Panc1 (cell line): ENCODE data around the gene ZC3H18. TPM values are rescaled to one million over a fixed set of nuclear protein-coding genes. Genes with fewer than 3 reads are reported as not detected.

Experiments
- ATAC-seq: fragments of 200-7000 bp; cut with Tn5 transposase; 2 replicates; pipeline ENCODE4 v1.9.1; 2020; ENCODE audit warnings: mild to moderate bottlenecking, moderate library complexity
- BruUV-seq: library from RNA; stranded (reverse); fragments of 400-500 nt; replicated peaks from 2 replicates; lab custom pipeline; 2021; lab: Mats Ljungman, UMichigan
- CTCF ChIA-PET: fragments of 300-600 bp; sonication (Branson Sonifier 250); formaldehyde crosslinking; loops from one replicate; lab custom pipeline; 2022; ENCODE audit warnings: antibody characterized with exemption; lab: Charles Lee
- POLR2A ChIA-PET: fragments of 300-600 bp; sonication (Branson Sonifier 250); formaldehyde crosslinking; loops from one replicate; lab custom pipeline; 2022; ENCODE audit warnings: antibody characterized with exemption; lab: Charles Lee
- DNase-seq: peaks from one replicate; pipeline ENCODE4 v3.0.0-alpha.2; 2010; ENCODE audit warnings: low read depth, low spot score
- H3K27ac ChIP-seq: 2 replicates; pipeline ENCODE4 v1.5.1; 2011; ENCODE audit warnings: mild to moderate bottlenecking, low read length, inconsistent platforms
- H3K27me3 ChIP-seq: fragments of 200-500 bp; sonication (Bioruptor generic); 2 replicates; pipeline ENCODE4 v1.6.0; 2014; ENCODE audit warnings: low read length, inconsistent platforms; ENCODE audit not compliant: control insufficient read depth, insufficient read depth
- H3K36me3 ChIP-seq: fragments of 200-500 bp; sonication (Bioruptor generic); 2 replicates; pipeline ENCODE4 v1.5.1; 2014; ENCODE audit warnings: inconsistent platforms, mild to moderate bottlenecking, low read length, moderate library complexity; ENCODE audit not compliant: control insufficient read depth, insufficient read depth
- H3K4me1 ChIP-seq: 2 replicates; pipeline ENCODE4 v1.5.1; 2011; ENCODE audit warnings: inconsistent platforms, mild to moderate bottlenecking, low read length, moderate library complexity; ENCODE audit not compliant: control insufficient read depth, insufficient read depth
- H3K4me3 ChIP-seq, 2 experiments: 2 replicates each; pipeline ENCODE4 v1.5.1; 2011 to 2012; ENCODE audit warnings: low read depth in 2 of 2, low read length in 2 of 2, mild to moderate bottlenecking in 2 of 2, inconsistent platforms in 1 of 2, moderate library complexity in 1 of 2
- H3K9me3 ChIP-seq: fragments of 200-500 bp; sonication (Bioruptor generic); 2 replicates; pipeline ENCODE4 v1.5.1; 2014; ENCODE audit warnings: low read depth, mild to moderate bottlenecking, inconsistent platforms, low read length, moderate library complexity; ENCODE audit not compliant: control insufficient read depth, insufficient read depth
- POLR2AphosphoS5 ChIP-seq: IDR thresholded peaks from 2 replicates; pipeline ENCODE4 v1.6.1; 2012; ENCODE audit warnings: mild to moderate bottlenecking, low read depth, low read length, moderate library complexity
- SIN3A ChIP-seq: IDR thresholded peaks from 2 replicates; pipeline ENCODE4 v1.6.1; 2012; ENCODE audit warnings: low read depth, mild to moderate bottlenecking, low read length, moderate library complexity, borderline replicate concordance; ENCODE audit not compliant: insufficient read depth
- TCF7L2 ChIP-seq: IDR thresholded peaks from 2 replicates; pipeline ENCODE4 v1.6.1; 2011; ENCODE audit warnings: mild to moderate bottlenecking, low read depth, low read length, inconsistent platforms
- in situ Hi-C: cut with HindIII; loops from 2 replicates; pipeline ENCODE4 v1.10.0; 2016; ENCODE audit warnings: low sequenced_read_pairs, low pct_unique_long_range_greater_than_20kb
- intact Hi-C: fragments of 100-400 bp; cut with micrococcal nuclease; formaldehyde crosslinking; loops from one replicate; pipeline ENCODE4 v1.10.0; 2022; ENCODE audit not compliant: unreplicated experiment
- total RNA-seq: library from RNA; stranded (reverse); gene quantifications from one replicate; pipeline ENCODE4 v1.2.1, GENCODE V29; 2021; ENCODE audit not compliant: unreplicated experiment
- TF ChIP-seq, protein P1 (sequence below): fragments of 450-650 bp; IDR thresholded peaks from 2 replicates; pipeline ENCODE4 v1.5.1; 2017; ENCODE audit warnings: mild to moderate bottlenecking
- TF ChIP-seq, protein P2 (sequence below), 2 experiments: IDR thresholded peaks; 2 replicates each; pipeline ENCODE4 v1.6.1; 2011 to 2012; ENCODE audit warnings: low read depth in 2 of 2, control low read depth in 1 of 2, low read length in 1 of 2, mild to moderate bottlenecking in 1 of 2, moderate library complexity in 1 of 2; ENCODE audit not compliant: insufficient read depth in 1 of 2

Gene ZC3H18
- total RNA-seq, 1 experiment from 2014 or later, result 45.9 TPM

DNA sequence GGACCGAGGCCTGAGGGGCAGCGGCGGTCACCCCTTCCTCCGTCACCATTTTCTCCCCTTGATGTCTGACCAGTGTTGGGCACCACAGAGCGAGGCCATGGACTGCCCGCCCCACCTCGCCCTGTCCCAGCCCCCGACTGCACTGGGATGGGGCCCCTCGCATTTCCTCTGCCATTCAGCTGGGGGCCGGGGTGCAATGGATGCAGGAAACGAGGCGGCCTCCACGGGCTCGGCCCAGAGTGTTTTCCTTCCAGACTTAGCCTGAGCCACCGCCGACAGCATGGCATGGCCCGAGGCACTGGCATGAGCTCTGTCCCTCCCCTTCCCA, 44.6 kb upstream of the ZC3H18 start:
- Histone ChIP-seq H3K36me3 (no peaks in the 10 kb centered on the region), H3K4me3 (no peak overlapping the region), H3K27ac (no peak overlapping the region), H3K9me3 (no peaks in the 10 kb centered on the region), H3K4me1 (no peaks in the 10 kb centered on the region), H3K27me3 (no peaks in the 10 kb centered on the region)
- no TSS peak for BruUV-seq
- CTCF ChIA-PET, result no interaction called here
- POLR2A ChIA-PET, result no interaction called here
- no peak for TF ChIP-seq POLR2AphosphoS5
- TF ChIP-seq, protein P1, sequence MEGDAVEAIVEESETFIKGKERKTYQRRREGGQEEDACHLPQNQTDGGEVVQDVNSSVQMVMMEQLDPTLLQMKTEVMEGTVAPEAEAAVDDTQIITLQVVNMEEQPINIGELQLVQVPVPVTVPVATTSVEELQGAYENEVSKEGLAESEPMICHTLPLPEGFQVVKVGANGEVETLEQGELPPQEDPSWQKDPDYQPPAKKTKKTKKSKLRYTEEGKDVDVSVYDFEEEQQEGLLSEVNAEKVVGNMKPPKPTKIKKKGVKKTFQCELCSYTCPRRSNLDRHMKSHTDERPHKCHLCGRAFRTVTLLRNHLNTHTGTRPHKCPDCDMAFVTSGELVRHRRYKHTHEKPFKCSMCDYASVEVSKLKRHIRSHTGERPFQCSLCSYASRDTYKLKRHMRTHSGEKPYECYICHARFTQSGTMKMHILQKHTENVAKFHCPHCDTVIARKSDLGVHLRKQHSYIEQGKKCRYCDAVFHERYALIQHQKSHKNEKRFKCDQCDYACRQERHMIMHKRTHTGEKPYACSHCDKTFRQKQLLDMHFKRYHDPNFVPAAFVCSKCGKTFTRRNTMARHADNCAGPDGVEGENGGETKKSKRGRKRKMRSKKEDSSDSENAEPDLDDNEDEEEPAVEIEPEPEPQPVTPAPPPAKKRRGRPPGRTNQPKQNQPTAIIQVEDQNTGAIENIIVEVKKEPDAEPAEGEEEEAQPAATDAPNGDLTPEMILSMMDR, result no peak
- TF ChIP-seq, protein P2, sequence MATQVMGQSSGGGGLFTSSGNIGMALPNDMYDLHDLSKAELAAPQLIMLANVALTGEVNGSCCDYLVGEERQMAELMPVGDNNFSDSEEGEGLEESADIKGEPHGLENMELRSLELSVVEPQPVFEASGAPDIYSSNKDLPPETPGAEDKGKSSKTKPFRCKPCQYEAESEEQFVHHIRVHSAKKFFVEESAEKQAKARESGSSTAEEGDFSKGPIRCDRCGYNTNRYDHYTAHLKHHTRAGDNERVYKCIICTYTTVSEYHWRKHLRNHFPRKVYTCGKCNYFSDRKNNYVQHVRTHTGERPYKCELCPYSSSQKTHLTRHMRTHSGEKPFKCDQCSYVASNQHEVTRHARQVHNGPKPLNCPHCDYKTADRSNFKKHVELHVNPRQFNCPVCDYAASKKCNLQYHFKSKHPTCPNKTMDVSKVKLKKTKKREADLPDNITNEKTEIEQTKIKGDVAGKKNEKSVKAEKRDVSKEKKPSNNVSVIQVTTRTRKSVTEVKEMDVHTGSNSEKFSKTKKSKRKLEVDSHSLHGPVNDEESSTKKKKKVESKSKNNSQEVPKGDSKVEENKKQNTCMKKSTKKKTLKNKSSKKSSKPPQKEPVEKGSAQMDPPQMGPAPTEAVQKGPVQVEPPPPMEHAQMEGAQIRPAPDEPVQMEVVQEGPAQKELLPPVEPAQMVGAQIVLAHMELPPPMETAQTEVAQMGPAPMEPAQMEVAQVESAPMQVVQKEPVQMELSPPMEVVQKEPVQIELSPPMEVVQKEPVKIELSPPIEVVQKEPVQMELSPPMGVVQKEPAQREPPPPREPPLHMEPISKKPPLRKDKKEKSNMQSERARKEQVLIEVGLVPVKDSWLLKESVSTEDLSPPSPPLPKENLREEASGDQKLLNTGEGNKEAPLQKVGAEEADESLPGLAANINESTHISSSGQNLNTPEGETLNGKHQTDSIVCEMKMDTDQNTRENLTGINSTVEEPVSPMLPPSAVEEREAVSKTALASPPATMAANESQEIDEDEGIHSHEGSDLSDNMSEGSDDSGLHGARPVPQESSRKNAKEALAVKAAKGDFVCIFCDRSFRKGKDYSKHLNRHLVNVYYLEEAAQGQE (IDR thresholded peaks at IDR 0.05; ENCODE audit: insufficient read depth in 1 of 2, low read depth in 2 of 2, low read length in 1 of 2), result no peak
- TF ChIP-seq SIN3A, result no peak
- TF ChIP-seq TCF7L2, result no peak
- DNase-seq (no peak), ATAC-seq (no peak)
- in situ Hi-C loops, result no loop called here
- intact Hi-C loops, result loop anchor here (5.0 kb wide), 1 partner anchor 83 kb away; no protein-coding TSS in a partner anchor

DNA sequence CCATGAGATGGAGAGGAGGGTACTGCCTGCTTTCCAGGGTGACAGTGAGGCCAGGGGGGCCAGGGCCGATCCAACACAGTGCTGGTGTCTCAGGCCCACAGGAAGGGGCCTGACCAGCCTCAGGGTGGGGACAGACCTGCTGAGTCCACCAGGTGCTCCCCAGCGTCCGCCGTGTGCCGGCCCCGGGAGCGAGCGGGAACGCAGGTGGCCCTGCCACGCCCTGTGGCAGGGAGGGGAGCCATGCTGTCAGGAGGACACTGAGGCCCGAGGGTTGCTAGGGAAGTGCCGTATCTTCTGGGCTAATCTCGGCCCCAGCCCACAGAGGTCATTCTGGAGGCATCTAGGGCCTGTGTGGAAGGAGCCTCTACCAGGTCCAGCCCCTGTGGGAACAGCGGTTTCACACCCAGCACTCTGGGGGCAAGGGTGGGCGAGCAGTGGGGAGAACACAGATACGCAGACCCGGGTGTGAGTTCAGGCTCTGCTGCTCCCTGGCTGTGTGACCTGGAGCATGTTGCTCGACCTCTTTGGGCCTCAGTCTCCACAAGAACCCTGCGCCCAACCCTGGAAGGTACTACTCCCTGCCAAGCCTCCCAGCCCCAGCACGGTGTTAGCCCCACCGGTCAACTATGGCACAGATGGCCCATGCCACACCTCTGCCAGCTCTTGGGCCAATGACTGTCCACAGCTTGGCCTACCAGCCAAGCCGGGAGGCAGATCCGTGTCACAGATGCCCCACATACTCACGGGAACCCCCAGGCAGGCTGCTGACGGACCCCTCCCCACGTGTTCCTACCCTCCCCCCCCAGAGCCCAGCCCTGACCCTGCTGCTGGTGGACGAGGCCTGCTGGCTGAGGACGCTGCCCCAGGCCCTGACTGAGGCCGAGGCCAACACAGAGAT, 43.9 kb upstream of the ZC3H18 start:
- intact Hi-C loops, result loop anchor here (2.0 to 5.0 kb wide), 2 partner anchors 71 to 84 kb away; no protein-coding TSS in a partner anchor
- Histone ChIP-seq H3K4me1 (no peaks in the 10 kb centered on the region), H3K27ac (no peak overlapping the region), H3K27me3 (no peaks in the 10 kb centered on the region), H3K36me3 (no peaks in the 10 kb centered on the region), H3K9me3 (no peaks in the 10 kb centered on the region), H3K4me3 (no peak overlapping the region)
- in situ Hi-C loops, result no loop called here
- ATAC-seq (no peak), DNase-seq (no peak)
- TF ChIP-seq POLR2AphosphoS5, result no peak
- TF ChIP-seq, protein P1, result no peak
- TF ChIP-seq SIN3A, result no peak
- TF ChIP-seq TCF7L2, result no peak
- TF ChIP-seq, protein P2 (IDR thresholded peaks at IDR 0.05; ENCODE audit: insufficient read depth in 1 of 2, low read depth in 2 of 2, low read length in 1 of 2), result no peak
- CTCF ChIA-PET, result no interaction called here
- POLR2A ChIA-PET, result no interaction called here
- BruUV-seq, result no TSS peak
